ENCODE data around the gene SSU72. TPM values are rescaled to one million over a fixed set of nuclear protein-coding genes. Genes with fewer than 3 reads are reported as not detected.

The SSU72 gene
- 10 to 100 TPM; 49.2 to 63.2 (median 54.4) TPM for total RNA-seq
- polyA plus RNA-seq, result 10 to 100 TPM; 57.9 to 74.3 TPM

GRCh38 chr1:1574721-1575537 lies at the start of gene SSU72:
Gene SSU72, minus strand, starts transcription at chr1:1574863. Its CDS starts 306 bp downstream, at chr1:1574557.
- no peak for TF ChIP-seq CTCF (IDR thresholded peaks at IDR 0.05)
- 0 to 1% methylated on average over 79 to 87 of the region's 87 CpGs for WGBS, 2 donors

GRCh38 chr1:1623631-1624442 lies 49.2 kb upstream of the SSU72 start:
- DNase-seq, result peak in 3 of 6 donors; percentile 30 to 72 (median 58)
- no peak for FAIRE-seq

More at GRCh38 chr1:1574721-1575537, at the start of gene SSU72:
- Histone ChIP-seq H3K27ac (peak within 1 kb of the TSS; percentile 93 to 99 (median 97)), H3K36me3 (no peaks in the 10 kb centered on the region), H3K27me3 (no peaks in the 10 kb centered on the region), H3K4me1 (peaks cover 0 to 19% (median 0%) of the 10 kb centered on the region in 3 donors), H3K4me3 (peak within 1 kb of the TSS; percentile 43 to 100 (median 100)), H3K9me3 (no peaks in the 10 kb centered on the region)
- ATAC-seq, result peak; percentile 88 to 95 (median 92)
- intact Hi-C loops (cut with DNase I), result no loop called here
- DNase-seq, result peak; percentile 86 to 97 (median 90)
- FAIRE-seq, result no peak

GRCh38 chr1:1623181-1623630 lies 48.5 kb upstream of the SSU72 start:
- H3K27ac ChIP-seq, result no peak overlapping the region
- DNase-seq (peak in 2 of 6 donors; percentile 35 to 72), ATAC-seq (no peak), FAIRE-seq (no peak)
- intact Hi-C loops (cut with DNase I), result no loop called here
- H3K9me3 ChIP-seq, result no peaks in the 10 kb centered on the region
- no peak overlapping the region for H3K4me3 ChIP-seq
- no peaks in the 10 kb centered on the region for H3K4me1 ChIP-seq
- peaks cover 0 to 4% (median 0%) of the 10 kb centered on the region in 3 donors for H3K36me3 ChIP-seq
- no peak for TF ChIP-seq CTCF (IDR thresholded peaks at IDR 0.05)
- H3K27me3 ChIP-seq, result no peaks in the 10 kb centered on the region
- WGBS, 2 donors, result 94% methylated on average over 29 to 33 of the region's 33 CpGs

More at GRCh38 chr1:1623631-1624442, 49.2 kb upstream of the SSU72 start:
- no peak for ATAC-seq
- Histone ChIP-seq H3K27ac (no peak overlapping the region), H3K36me3 (peaks cover 0 to 6% (median 0%) of the 10 kb centered on the region in 3 donors), H3K27me3 (no peaks in the 10 kb centered on the region), H3K9me3 (no peaks in the 10 kb centered on the region), H3K4me3 (no peak overlapping the region), H3K4me1 (no peaks in the 10 kb centered on the region)
- TF ChIP-seq CTCF (IDR thresholded peaks at IDR 0.05), result no peak
- 93 to 95% methylated on average over 43 to 51 of the region's 51 CpGs for WGBS, 2 donors
- intact Hi-C loops (cut with DNase I), result no loop called here

GRCh38 chr1:1622788-1623094 lies 48.1 kb upstream of the SSU72 start:
- Histone ChIP-seq H3K4me3 (no peak overlapping the region), H3K36me3 (no peaks in the 10 kb centered on the region), H3K4me1 (no peaks in the 10 kb centered on the region), H3K27me3 (no peaks in the 10 kb centered on the region), H3K27ac (no peak overlapping the region), H3K9me3 (no peaks in the 10 kb centered on the region)
- 91 to 92% methylated on average over 17 of the region's 17 CpGs for WGBS, 2 donors
- intact Hi-C loops (cut with DNase I), result no loop called here
- ATAC-seq (no peak), DNase-seq (peak in 1 of 6 donors; percentile 64), FAIRE-seq (no peak)
- TF ChIP-seq CTCF (IDR thresholded peaks at IDR 0.05), result no peak

All from pancreas (tissue), 10 donors.